Stimulated activated memory B cell treated with anti-CD40 and anti-IgM and Interleukin-4, amounts not matched to agents 10 μg/mL and 1 μg/mL and 100 μg/mL, for 72 hours (primary cell): ENCODE results near the gene GPR108.
"Not testable (repeated sequence)": the region's sequence is repeated elsewhere in the genome, so short reads cannot be mapped to it uniquely, and the experiment has no call there.

ENCODE experiments used
- ATAC-seq: fragments of 150-1000 bp; cut with Tn5 transposase; 2 replicates; pipeline ENCODE4 v1.10.0; 2021
- H3K27ac Mint-ChIP-seq: one replicate; pipeline ENCODE4 v1.8.0; 2022; ENCODE audit warnings: mild to moderate bottlenecking, mixed read lengths
- H3K27me3 Mint-ChIP-seq: one replicate; pipeline ENCODE4 v1.8.0; 2022; ENCODE audit warnings: mixed read lengths
- H3K36me3 Mint-ChIP-seq: one replicate; pipeline ENCODE4 v1.8.0; 2022; ENCODE audit warnings: mixed read lengths
- H3K4me1 Mint-ChIP-seq: one replicate; pipeline ENCODE4 v1.8.0; 2022; ENCODE audit warnings: mixed read lengths
- H3K4me3 Mint-ChIP-seq: one replicate; pipeline ENCODE4 v1.8.0; 2022; ENCODE audit warnings: mild to moderate bottlenecking, moderate library complexity, mixed read lengths
- H3K9me3 Mint-ChIP-seq: one replicate; pipeline ENCODE4 v1.8.0; 2022; ENCODE audit warnings: mixed read lengths

The GPR108 gene

DNA sequence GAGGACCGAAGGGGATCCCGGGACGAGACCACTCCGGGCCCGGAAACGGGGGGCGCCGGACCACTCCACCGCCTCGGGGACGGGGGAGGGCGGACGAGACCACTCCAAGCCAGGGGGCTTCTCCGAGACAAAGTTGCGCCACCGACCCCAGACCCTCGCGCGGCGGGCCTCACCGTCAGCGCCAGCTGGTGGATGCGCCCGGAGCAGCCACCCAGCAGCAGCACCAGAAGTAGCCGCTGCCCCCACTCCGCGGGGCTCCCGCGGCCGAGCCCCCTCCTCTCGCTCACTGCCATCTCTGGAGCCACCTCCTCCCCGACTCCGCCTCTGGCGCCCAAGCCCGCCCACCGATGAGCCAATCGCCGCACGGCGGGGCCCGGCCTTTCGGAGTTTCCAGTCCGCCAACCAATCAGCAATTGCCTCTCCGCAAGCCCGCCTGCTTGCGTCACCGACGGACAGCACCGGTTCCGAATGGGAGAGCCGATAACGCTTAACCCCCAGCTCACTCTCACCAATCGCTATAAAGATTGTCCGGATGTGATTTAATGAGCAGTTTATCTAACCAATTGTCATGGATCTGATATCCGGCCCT lies at the start of gene GPR108:
TSS of gene GPR108 (minus strand) at position 297 of the 589 bp plus-strand sequence. CDS start at position 293, 4 bp downstream.
- peak; percentile 88 for ATAC-seq
- peak within 1 kb of the TSS; percentile 91 for H3K27ac Mint-ChIP-seq
- peak within 1 kb of the TSS; percentile 92 for H3K4me3 Mint-ChIP-seq
- no peaks in the 10 kb centered on the region for H3K9me3 Mint-ChIP-seq
- peaks cover 30% of the 10 kb centered on the region for H3K36me3 Mint-ChIP-seq
- H3K4me1 Mint-ChIP-seq, result peaks cover 52% of the 10 kb centered on the region
- H3K27me3 Mint-ChIP-seq, result no peaks in the 10 kb centered on the region

GRCh38 chr19:6779206-6779605 lies 41.8 kb upstream of the GPR108 start:
- no peaks in the 10 kb centered on the region for H3K27me3 Mint-ChIP-seq
- peaks cover 38% of the 10 kb centered on the region for H3K36me3 Mint-ChIP-seq
- H3K27ac Mint-ChIP-seq, result no peak overlapping the region
- peaks cover 61% of the 10 kb centered on the region for H3K4me1 Mint-ChIP-seq
- ATAC-seq, result no peak
- peaks cover 11% of the 10 kb centered on the region for H3K9me3 Mint-ChIP-seq
- H3K4me3 Mint-ChIP-seq, result no peak overlapping the region

- peaks cover 36% of the 10 kb centered on the region for H3K36me3 Mint-ChIP-seq
- no peak for ATAC-seq
- H3K27me3 Mint-ChIP-seq, result no peaks in the 10 kb centered on the region
- H3K27ac Mint-ChIP-seq, result peak overlapping the region; percentile 81
- H3K4me1 Mint-ChIP-seq, result peaks cover 67% of the 10 kb centered on the region
- H3K9me3 Mint-ChIP-seq, result peaks cover 11% of the 10 kb centered on the region
- H3K4me3 Mint-ChIP-seq, result no peak overlapping the region
These were observed 41.0 kb upstream of the GPR108 start for GRCh38 chr19:6778386-6778785.

DNA sequence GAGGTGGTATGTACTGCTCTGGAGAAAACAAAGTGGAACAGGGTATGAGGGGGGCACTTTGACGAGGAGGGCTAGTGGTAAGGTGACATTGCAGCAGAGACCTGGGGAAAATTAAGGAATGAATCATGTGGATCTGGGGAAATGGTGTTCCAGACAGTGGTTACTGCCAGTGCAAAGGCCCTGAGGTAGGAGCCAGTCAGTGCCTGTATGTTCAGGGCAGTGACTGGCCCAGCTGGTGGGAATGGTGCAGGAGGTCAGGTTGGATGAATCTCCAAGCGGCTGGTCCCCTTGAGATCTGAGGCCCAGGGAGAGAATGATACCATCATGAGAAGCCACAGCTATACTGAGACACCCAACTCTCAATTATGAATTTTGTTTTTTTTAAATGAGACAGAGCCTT lies 40.1 kb upstream of the GPR108 start:
- Mint-ChIP-seq H3K27ac (peak overlapping the region; percentile 81), H3K9me3 (peaks cover 11% of the 10 kb centered on the region), H3K4me3 (no peak overlapping the region), H3K27me3 (no peaks in the 10 kb centered on the region), H3K4me1 (peaks cover 60% of the 10 kb centered on the region), H3K36me3 (peaks cover 36% of the 10 kb centered on the region)
- no peak for ATAC-seq

DNA sequence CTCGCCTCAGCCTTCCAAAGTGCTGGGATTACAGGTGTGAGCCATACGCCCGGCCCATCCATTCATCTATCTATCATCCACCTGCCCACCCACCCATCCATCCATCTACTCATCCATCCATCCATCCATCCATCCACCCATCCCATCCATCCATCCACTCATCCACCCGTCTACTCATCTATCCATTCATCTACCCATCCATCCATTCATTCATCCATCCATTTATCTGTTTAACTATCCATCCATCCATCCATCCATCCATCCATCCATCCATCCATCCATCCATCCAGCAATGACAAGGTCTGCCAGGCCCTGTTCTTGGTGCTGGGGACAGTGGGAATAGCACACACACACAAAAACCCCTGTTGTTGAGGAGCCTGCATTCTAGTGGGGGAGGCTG lies 39.6 kb upstream of the GPR108 start:
- Mint-ChIP-seq H3K4me3 (no peak overlapping the region), H3K4me1 (peaks cover 65% of the 10 kb centered on the region), H3K9me3 (peaks cover 11% of the 10 kb centered on the region), H3K27ac (peak overlapping the region; percentile 81), H3K27me3 (no peaks in the 10 kb centered on the region), H3K36me3 (peaks cover 36% of the 10 kb centered on the region)
- no peak for ATAC-seq

DNA sequence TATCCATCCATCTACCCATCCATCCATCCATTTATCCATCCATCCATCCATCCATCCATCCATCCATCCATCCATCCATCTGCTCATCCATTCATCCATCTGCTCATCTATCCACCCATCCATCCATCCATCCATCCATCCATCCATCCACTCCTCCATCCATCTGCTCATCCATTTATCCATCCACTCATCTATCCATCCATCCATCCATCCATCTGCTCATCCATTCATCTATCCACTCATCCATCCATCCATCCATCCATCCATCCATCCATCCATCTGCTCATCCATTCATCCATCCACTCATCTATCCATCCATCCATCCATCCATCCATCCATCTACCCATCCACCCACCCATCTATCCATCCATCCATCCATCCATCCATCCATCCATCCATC lies 38.7 kb upstream of the GPR108 start:
- Mint-ChIP-seq H3K27ac (peak overlapping the region; percentile 81), H3K9me3 (peaks cover 16% of the 10 kb centered on the region), H3K4me1 (peaks cover 64% of the 10 kb centered on the region), H3K36me3 (peaks cover 28% of the 10 kb centered on the region)
- H3K4me3 Mint-ChIP-seq, H3K27me3 Mint-ChIP-seq, ATAC-seq: not testable (repeated sequence)

DNA sequence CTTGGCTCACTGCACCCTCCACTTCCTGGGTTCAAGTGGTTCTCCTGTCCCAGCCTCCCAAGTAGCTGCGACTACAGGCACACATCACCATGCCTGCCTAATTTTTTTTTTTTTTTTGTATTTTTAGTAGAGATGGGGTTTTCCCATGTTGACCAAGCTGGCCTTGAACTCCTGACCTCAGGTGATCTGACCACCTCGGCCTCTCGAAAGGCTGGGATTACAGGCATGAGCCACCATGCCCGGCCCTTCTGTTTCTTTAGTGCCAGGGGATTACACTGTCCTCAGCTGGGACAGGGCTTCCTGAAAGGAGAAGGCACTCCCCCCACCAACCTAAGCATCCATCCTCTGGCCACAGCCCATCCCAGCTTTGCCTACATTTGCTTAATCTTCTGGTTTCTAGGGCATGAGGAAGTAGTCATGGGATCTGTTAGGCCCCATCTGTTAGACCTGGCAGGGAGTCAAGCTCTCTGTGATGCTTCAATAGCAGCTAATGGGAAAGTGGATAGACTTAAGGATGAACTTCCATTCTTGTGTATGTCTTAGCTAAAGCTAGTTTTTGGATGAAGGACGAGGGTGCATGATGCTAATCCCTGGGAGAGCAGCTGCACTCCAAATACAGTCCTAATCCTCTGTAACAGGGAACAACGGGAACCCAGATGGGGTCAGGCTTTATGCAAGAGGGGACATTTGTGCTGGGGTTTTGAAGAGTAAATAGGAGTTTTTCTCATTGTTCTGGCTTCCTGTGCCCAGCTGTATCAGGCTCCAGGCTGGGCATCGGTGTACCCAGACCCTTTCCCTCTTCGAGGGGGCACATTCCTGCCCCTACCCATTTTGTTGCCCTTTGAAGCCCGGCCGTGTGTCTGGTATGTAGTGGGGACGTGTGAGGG lies 37.7 kb upstream of the GPR108 start:
- ATAC-seq, result no peak
- H3K27ac Mint-ChIP-seq, result peak overlapping the region; percentile 46
- H3K4me3 Mint-ChIP-seq, result peak overlapping the region; percentile 61
- no peaks in the 10 kb centered on the region for H3K27me3 Mint-ChIP-seq
- peaks cover 62% of the 10 kb centered on the region for H3K4me1 Mint-ChIP-seq
- peaks cover 26% of the 10 kb centered on the region for H3K36me3 Mint-ChIP-seq
- peaks cover 16% of the 10 kb centered on the region for H3K9me3 Mint-ChIP-seq

GRCh38 chr19:6773323-6773931 lies 36.0 kb upstream of the GPR108 start:
- Mint-ChIP-seq H3K36me3 (peaks cover 26% of the 10 kb centered on the region), H3K27me3 (no peaks in the 10 kb centered on the region), H3K9me3 (peaks cover 16% of the 10 kb centered on the region), H3K4me3 (peak overlapping the region; percentile 91), H3K4me1 (peaks cover 61% of the 10 kb centered on the region), H3K27ac (peak overlapping the region; percentile 85)
- peak; percentile 69 for ATAC-seq

GRCh38 chr19:6772866-6773322 lies 35.5 kb upstream of the GPR108 start:
- H3K9me3 Mint-ChIP-seq, result peaks cover 16% of the 10 kb centered on the region
- no peak for ATAC-seq
- H3K4me1 Mint-ChIP-seq, result peaks cover 61% of the 10 kb centered on the region
- H3K36me3 Mint-ChIP-seq, result peaks cover 26% of the 10 kb centered on the region
- H3K4me3 Mint-ChIP-seq, result peak overlapping the region; percentile 91
- H3K27ac Mint-ChIP-seq, result peak overlapping the region; percentile 85
- H3K27me3 Mint-ChIP-seq, result no peaks in the 10 kb centered on the region

GRCh38 chr19:6772028-6772865 lies 34.9 kb upstream of the GPR108 start, which contains the start of gene VAV1:
Gene VAV1, plus strand, starts transcription at chr19:6772708. Its CDS starts 100 bp downstream, at chr19:6772808.
- Mint-ChIP-seq H3K27me3 (no peaks in the 10 kb centered on the region), H3K36me3 (peaks cover 23% of the 10 kb centered on the region), H3K27ac (peak within 1 kb of the TSS; percentile 85), H3K4me3 (peak within 1 kb of the TSS; percentile 91), H3K4me1 (peaks cover 61% of the 10 kb centered on the region), H3K9me3 (peaks cover 16% of the 10 kb centered on the region)
- ATAC-seq, result peak; percentile 82

DNA sequence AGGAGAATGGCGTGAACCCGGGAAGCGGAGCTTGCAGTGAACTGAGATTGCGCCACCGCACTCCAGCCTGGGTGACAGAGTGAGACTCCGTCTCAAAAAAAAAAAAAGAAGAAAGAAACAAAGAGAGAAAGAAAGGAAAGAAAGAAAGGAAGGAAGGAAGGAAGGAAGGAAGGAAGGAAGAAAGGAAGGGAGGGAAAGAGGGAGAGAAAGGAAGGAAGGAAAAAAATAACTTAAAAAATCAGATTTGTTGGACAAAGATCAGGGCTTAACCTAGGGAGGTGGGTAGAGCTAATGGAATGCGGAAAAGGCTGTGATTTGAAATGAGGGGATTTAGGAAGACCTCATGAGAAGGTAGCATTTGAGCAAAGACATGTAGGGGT lies 34.3 kb upstream of the GPR108 start:
- not testable (repeated sequence) for H3K27me3 Mint-ChIP-seq, ATAC-seq
- peak overlapping the region; percentile 85 for H3K27ac Mint-ChIP-seq
- peaks cover 13% of the 10 kb centered on the region for H3K9me3 Mint-ChIP-seq
- peaks cover 59% of the 10 kb centered on the region for H3K4me1 Mint-ChIP-seq
- peaks cover 17% of the 10 kb centered on the region for H3K36me3 Mint-ChIP-seq
- H3K4me3 Mint-ChIP-seq, result peak overlapping the region; percentile 91

DNA sequence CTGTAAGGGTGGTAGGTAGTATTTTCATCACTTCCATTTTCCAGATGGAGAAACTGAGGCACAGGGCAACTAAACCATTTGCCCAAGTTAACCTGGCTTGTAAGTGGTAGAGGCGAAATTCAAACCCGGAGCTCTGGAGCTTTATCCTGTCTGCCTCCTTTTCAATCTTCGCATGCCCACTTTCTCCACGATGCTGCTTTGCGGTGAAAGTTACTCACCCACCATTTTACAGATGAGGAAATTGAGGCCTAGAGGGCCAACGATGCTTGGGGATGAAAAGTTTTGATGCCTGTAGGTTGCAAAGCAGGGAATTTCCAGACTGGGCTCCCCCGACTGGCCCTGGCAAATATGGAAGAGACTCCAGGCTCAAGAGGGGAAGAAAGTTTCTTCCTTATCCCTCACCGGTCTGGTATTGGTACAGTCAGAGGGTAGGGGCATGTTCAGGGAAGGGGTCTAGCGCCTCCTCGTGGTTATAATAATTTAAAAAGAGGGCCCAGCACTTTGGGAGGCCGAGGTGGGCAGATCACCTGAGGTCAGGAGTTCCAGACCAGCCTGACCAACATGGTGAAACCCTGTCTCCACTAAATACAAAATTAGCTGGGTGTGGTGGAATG lies 31.7 kb upstream of the GPR108 start:
- Mint-ChIP-seq H3K9me3 (peaks cover 5% of the 10 kb centered on the region), H3K4me1 (peaks cover 45% of the 10 kb centered on the region), H3K27me3 (no peaks in the 10 kb centered on the region), H3K4me3 (no peak overlapping the region), H3K27ac (peak overlapping the region; percentile 50), H3K36me3 (no peaks in the 10 kb centered on the region)
- ATAC-seq, result no peak

- H3K27ac Mint-ChIP-seq, result peak overlapping the region; percentile 78
- peaks cover 5% of the 10 kb centered on the region for H3K9me3 Mint-ChIP-seq
- no peaks in the 10 kb centered on the region for H3K36me3 Mint-ChIP-seq
- H3K27me3 Mint-ChIP-seq, result no peaks in the 10 kb centered on the region
- H3K4me1 Mint-ChIP-seq, result peaks cover 38% of the 10 kb centered on the region
- ATAC-seq, result no peak
- peak overlapping the region; percentile 78 for H3K4me3 Mint-ChIP-seq
These were observed 30.9 kb upstream of the GPR108 start for GRCh38 chr19:6768236-6768785.
